ENCODE data around the gene GNAZ.

GNAZ gene

GRCh38 chr22:23115825-23116494, 45.6 kb downstream of the GNAZ start:
- in situ Hi-C loops (cut with HindIII; ENCODE audit: low sequenced_read_pairs): loop anchor here (10.0 to 25.0 kb wide), 2 partner anchors 71 to 129 kb away; no protein-coding TSS in a partner anchor

- in situ Hi-C loops (cut with HindIII; ENCODE audit: low sequenced_read_pairs): loop anchor here (10.0 to 25.0 kb wide), 2 partner anchors 72 to 129 kb away; no protein-coding TSS in a partner anchor
These were observed 46.4 kb downstream of the GNAZ start for GRCh38 chr22:23116506-23117263.

GRCh38 chr22:23117275-23117674, 47.0 kb downstream of the GNAZ start:
- in situ Hi-C loops (cut with HindIII; ENCODE audit: low sequenced_read_pairs): loop anchor here (10.0 to 25.0 kb wide), 2 partner anchors 72 to 130 kb away; no protein-coding TSS in a partner anchor

- in situ Hi-C loops (cut with HindIII; ENCODE audit: low sequenced_read_pairs): loop anchor here (10.0 to 25.0 kb wide), 2 partner anchors 73 to 131 kb away; no protein-coding TSS in a partner anchor
These were observed 47.8 kb downstream of the GNAZ start for GRCh38 chr22:23117891-23118646.

- in situ Hi-C loops (cut with HindIII; ENCODE audit: low sequenced_read_pairs): loop anchor here (10.0 to 25.0 kb wide), 2 partner anchors 74 to 132 kb away; no protein-coding TSS in a partner anchor
These were observed 48.6 kb downstream of the GNAZ start for GRCh38 chr22:23118647-23119493.

GRCh38 chr22:23119494-23120414, 49.4 kb downstream of the GNAZ start:
- in situ Hi-C loops (cut with HindIII; ENCODE audit: low sequenced_read_pairs): loop anchor here (10.0 to 25.0 kb wide), 2 partner anchors 75 to 132 kb away; no protein-coding TSS in a partner anchor

- in situ Hi-C loops (cut with HindIII; ENCODE audit: low sequenced_read_pairs): loop anchor here (25.0 kb wide), 1 partner anchor 133 kb away; no protein-coding TSS in a partner anchor
These were observed 50.1 kb downstream of the GNAZ start for GRCh38 chr22:23120415-23120899.

- in situ Hi-C loops (cut with HindIII; ENCODE audit: low sequenced_read_pairs): loop anchor here (25.0 kb wide), 1 partner anchor 134 kb away; no protein-coding TSS in a partner anchor
These were observed 50.7 kb downstream of the GNAZ start for GRCh38 chr22:23121000-23121421.

- in situ Hi-C loops (cut with HindIII; ENCODE audit: low sequenced_read_pairs): loop anchor here (25.0 kb wide), 1 partner anchor 134 kb away; no protein-coding TSS in a partner anchor
These were observed 51.1 kb downstream of the GNAZ start for GRCh38 chr22:23121424-23121823.

GRCh38 chr22:23122216-23122957, 52.1 kb downstream of the GNAZ start:
- in situ Hi-C loops (cut with HindIII; ENCODE audit: low sequenced_read_pairs): loop anchor here (25.0 kb wide), 1 partner anchor 135 kb away; no protein-coding TSS in a partner anchor

- in situ Hi-C loops (cut with HindIII; ENCODE audit: low sequenced_read_pairs): loop anchor here (25.0 kb wide), 1 partner anchor 136 kb away; no protein-coding TSS in a partner anchor
These were observed 52.9 kb downstream of the GNAZ start for GRCh38 chr22:23122992-23123803.

GRCh38 chr22:23123804-23124254, 53.5 kb downstream of the GNAZ start:
- in situ Hi-C loops (cut with HindIII; ENCODE audit: low sequenced_read_pairs): loop anchor here (25.0 kb wide), 1 partner anchor 137 kb away; no protein-coding TSS in a partner anchor

- in situ Hi-C loops (cut with HindIII; ENCODE audit: low sequenced_read_pairs): loop anchor here (25.0 kb wide), 1 partner anchor 138 kb away; no protein-coding TSS in a partner anchor
These were observed 54.5 kb downstream of the GNAZ start for GRCh38 chr22:23124611-23125511.

- in situ Hi-C loops (cut with HindIII; ENCODE audit: low sequenced_read_pairs): no loop called here
These were observed 55.3 kb downstream of the GNAZ start for GRCh38 chr22:23125512-23126103.

All from DLD1 (cell line).